CD14-positive monocyte (primary cell): ENCODE results near the gene CD44. TPM values are rescaled to one million over a fixed set of nuclear protein-coding genes. Genes with fewer than 3 reads are reported as not detected.

ENCODE experiments used
- DNase-seq, 3 donors: peaks; one replicate each; pipeline ENCODE4 v3.0.0-alpha.2; 2011 to 2022
- H2AFZ ChIP-seq: 2 replicates; pipeline ENCODE4 v1.6.0; 2012; ENCODE audit warnings: mild to moderate bottlenecking, low read depth, low read length, inconsistent platforms; ENCODE audit not compliant: insufficient read depth, poor library complexity, severe bottlenecking
- H3K27ac ChIP-seq, 2 donors: 1 replicate in 1 of 2; 2 replicates in 1 of 2; pipeline ENCODE4 v1.5.1; 2012 to 2013; ENCODE audit warnings: low read length in 2 of 2, control low read depth in 1 of 2, inconsistent platforms in 1 of 2, low read depth in 1 of 2, mild to moderate bottlenecking in 1 of 2
- H3K27me3 ChIP-seq, 2 donors: one replicate each; pipeline versions ENCODE4 v1.6.0 to v1.6.1; 2011 to 2013; ENCODE audit warnings: low read length in 2 of 2; ENCODE audit not compliant: control insufficient read depth in 2 of 2, insufficient read depth in 2 of 2
- H3K36me3 ChIP-seq, 2 donors: replicated peaks in 1 of 2; 1 replicate in 1 of 2; 2 replicates in 1 of 2; pipeline versions ENCODE4 v1.5.1 to v1.6.1; 2012 to 2013; ENCODE audit warnings: low read length in 2 of 2, control low read depth in 1 of 2, inconsistent platforms in 1 of 2, mild to moderate bottlenecking in 1 of 2; ENCODE audit not compliant: insufficient read depth in 2 of 2, control insufficient read depth in 1 of 2
- H3K4me1 ChIP-seq, 2 donors: 1 replicate in 1 of 2; 2 replicates in 1 of 2; pipeline versions ENCODE4 v1.5.1 to v1.6.1; 2012 to 2013; ENCODE audit warnings: low read length in 2 of 2, control low read depth in 1 of 2, inconsistent platforms in 1 of 2, mild to moderate bottlenecking in 1 of 2, moderate library complexity in 1 of 2; ENCODE audit not compliant: insufficient read depth in 2 of 2, control insufficient read depth in 1 of 2
- H3K4me2 ChIP-seq: replicated peaks from 2 replicates; pipeline ENCODE3; 2012; ENCODE audit warnings: low read length, moderate library complexity, mild to moderate bottlenecking; ENCODE audit not compliant: poor library complexity, severe bottlenecking; ENCODE audit errors: extremely low read depth
- H3K4me3 ChIP-seq, 3 experiments: fragments of 200-600 bp in 1 of 3; sonication (generic) in 1 of 3; replicated peaks in 1 of 3; 1 replicate in 2 of 3; 2 replicates in 1 of 3; pipeline ENCODE4 v1.5.1; 2011 to 2013; ENCODE audit warnings: low read length in 3 of 3, mild to moderate bottlenecking in 3 of 3, control low read depth in 2 of 3, low read depth in 2 of 3, inconsistent platforms in 1 of 3, moderate library complexity in 1 of 3
- H3K79me2 ChIP-seq: 2 replicates; pipeline ENCODE4 v1.6.0; 2012; ENCODE audit warnings: mild to moderate bottlenecking, control low read depth, inconsistent platforms, low read length, moderate library complexity; ENCODE audit not compliant: insufficient read depth
- H3K9ac ChIP-seq: 2 replicates; pipeline ENCODE4 v1.6.0; 2017; ENCODE audit warnings: low read length, mild to moderate bottlenecking; ENCODE audit not compliant: insufficient read depth, poor library complexity, severe bottlenecking
- H3K9me3 ChIP-seq, 2 donors: replicated peaks in 1 of 2; 1 replicate in 1 of 2; 2 replicates in 1 of 2; pipeline versions ENCODE4 v1.5.1 to v1.6.1; 2012 to 2013; ENCODE audit warnings: low read length in 2 of 2, control low read depth in 1 of 2; ENCODE audit not compliant: control insufficient read depth in 1 of 2, insufficient read depth in 1 of 2
- H4K20me1 ChIP-seq: 2 replicates; pipeline ENCODE4 v1.6.0; 2012; ENCODE audit warnings: mild to moderate bottlenecking, low read length, control low read depth, moderate library complexity; ENCODE audit not compliant: insufficient read depth
- H3K27ac Mint-ChIP-seq, 7 donors: one replicate each; pipeline ENCODE4 v1.8.0; 2020; ENCODE audit warnings: mild to moderate bottlenecking in 7 of 7, mixed read lengths in 7 of 7, moderate library complexity in 6 of 7, inconsistent platforms in 2 of 7
- H3K27me3 Mint-ChIP-seq, 3 donors: one replicate each; pipeline ENCODE4 v1.8.0; 2021 to 2022; ENCODE audit warnings: low read depth in 3 of 3, mild to moderate bottlenecking in 3 of 3, mixed read lengths in 3 of 3, moderate library complexity in 3 of 3, inconsistent platforms in 1 of 3
- H3K36me3 Mint-ChIP-seq, 2 donors: one replicate each; pipeline ENCODE4 v1.8.0; 2020; ENCODE audit warnings: mixed read lengths in 2 of 2, inconsistent platforms in 1 of 2, mild to moderate bottlenecking in 1 of 2
- H3K4me1 Mint-ChIP-seq: one replicate; pipeline ENCODE4 v1.8.0; 2020; ENCODE audit warnings: mild to moderate bottlenecking, mixed read lengths
- H3K4me3 Mint-ChIP-seq, 2 donors: one replicate each; pipeline ENCODE4 v1.8.0; 2020; ENCODE audit warnings: mild to moderate bottlenecking in 2 of 2, mixed read lengths in 2 of 2, moderate library complexity in 1 of 2
- H3K9me3 Mint-ChIP-seq, 7 donors: one replicate each; pipeline ENCODE4 v1.8.0; 2020 to 2022; ENCODE audit warnings: mixed read lengths in 7 of 7, mild to moderate bottlenecking in 6 of 7, moderate library complexity in 6 of 7, inconsistent platforms in 2 of 7
- WGBS: methylation state at CpG from one replicate; pipeline ENCODE4 v1.1.5; 2013; ENCODE audit warnings: missing lambda C conversion rate; ENCODE audit not compliant: insufficient coverage; 5-methylcytosine and 5-hydroxymethylcytosine counted together
- intact Hi-C, 2 donors: fragments of 100-400 bp; cut with micrococcal nuclease; formaldehyde crosslinking; loops; one replicate each; pipeline versions ENCODE4 v1.15.0 to v1.15.1; 2023
- polyA plus RNA-seq, 3 donors: library from polyadenylated mRNA; depleted of rRNA in 1 of 3; unstranded in 2 of 3; stranded (reverse) in 1 of 3; fragments of 300-500 nt in 2 of 3; fragments of >200 nt in 1 of 3; fragmentation: Illumina TruSeq in 2 of 3; gene quantifications; 1 replicate in 2 of 3; 2 replicates in 1 of 3; pipeline ENCODE4 v1.2.3, GENCODE V29; 2012 to 2021
- TF ChIP-seq, protein P1 (sequence below): fragments of 200-600 bp; IDR thresholded peaks from one replicate; pipeline ENCODE4 v1.8.0; 2022; ENCODE audit warnings: antibody characterized with exemption, mild to moderate bottlenecking

CD44 gene
- polyA plus RNA-seq, 3 donors: 415 to 866 (median 531) TPM

DNA sequence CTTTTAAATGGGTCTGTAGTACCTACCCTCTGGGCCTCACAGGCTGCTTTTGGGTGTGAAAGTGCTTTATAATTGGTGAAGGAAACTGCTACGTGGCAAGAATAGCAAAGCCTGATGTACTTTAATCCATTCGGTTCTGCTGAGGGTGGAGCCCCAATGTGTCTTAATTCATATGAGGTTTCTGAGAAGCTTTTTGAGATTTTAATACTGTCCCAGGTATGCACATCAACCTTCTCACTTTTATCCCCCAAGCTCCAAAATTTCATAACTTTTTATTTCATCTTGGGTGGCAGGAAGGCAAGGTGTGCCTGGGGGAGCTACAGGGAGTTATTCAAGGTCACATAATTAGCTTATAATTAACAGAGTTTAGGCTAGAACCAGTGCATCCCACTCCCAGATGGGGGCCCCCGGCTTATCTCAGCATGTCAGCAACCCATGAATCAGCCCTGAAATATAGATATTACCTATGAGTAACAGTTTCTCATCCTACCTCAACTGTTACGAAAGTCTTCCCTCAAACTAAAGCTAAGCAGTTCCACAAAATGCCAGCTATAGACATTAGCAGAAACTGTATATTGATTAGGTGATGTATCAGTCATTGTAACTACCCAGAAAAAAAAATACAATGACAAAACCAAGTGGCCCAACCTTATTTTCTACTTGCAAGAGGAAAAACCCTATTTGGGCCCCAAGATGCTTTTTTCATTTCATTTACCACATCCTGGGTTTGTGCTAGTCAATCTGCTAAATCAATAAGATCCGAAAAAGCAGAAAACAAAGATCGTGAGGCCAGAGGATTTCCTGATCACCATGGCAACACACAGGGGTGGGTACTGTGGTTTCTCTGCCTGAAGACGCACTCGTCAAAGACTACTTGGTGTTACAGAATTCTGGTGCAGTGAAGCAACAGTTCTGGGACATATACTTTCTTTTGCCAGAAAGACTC, 26.7 kb downstream of the CD44 start:
- peaks cover 100% of the 10 kb centered on the region for H3K79me2 ChIP-seq
- WGBS: 13% methylated on average over 4 of the region's 8 CpGs
- H3K4me2 ChIP-seq: peak overlapping the region; percentile 51
- H3K4me1 Mint-ChIP-seq: peaks cover 94% of the 10 kb centered on the region
- H3K9me3 Mint-ChIP-seq: no peaks in the 10 kb centered on the region
- H3K27me3 Mint-ChIP-seq: no peaks in the 10 kb centered on the region
- TF ChIP-seq, protein P1, sequence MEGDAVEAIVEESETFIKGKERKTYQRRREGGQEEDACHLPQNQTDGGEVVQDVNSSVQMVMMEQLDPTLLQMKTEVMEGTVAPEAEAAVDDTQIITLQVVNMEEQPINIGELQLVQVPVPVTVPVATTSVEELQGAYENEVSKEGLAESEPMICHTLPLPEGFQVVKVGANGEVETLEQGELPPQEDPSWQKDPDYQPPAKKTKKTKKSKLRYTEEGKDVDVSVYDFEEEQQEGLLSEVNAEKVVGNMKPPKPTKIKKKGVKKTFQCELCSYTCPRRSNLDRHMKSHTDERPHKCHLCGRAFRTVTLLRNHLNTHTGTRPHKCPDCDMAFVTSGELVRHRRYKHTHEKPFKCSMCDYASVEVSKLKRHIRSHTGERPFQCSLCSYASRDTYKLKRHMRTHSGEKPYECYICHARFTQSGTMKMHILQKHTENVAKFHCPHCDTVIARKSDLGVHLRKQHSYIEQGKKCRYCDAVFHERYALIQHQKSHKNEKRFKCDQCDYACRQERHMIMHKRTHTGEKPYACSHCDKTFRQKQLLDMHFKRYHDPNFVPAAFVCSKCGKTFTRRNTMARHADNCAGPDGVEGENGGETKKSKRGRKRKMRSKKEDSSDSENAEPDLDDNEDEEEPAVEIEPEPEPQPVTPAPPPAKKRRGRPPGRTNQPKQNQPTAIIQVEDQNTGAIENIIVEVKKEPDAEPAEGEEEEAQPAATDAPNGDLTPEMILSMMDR: no peak
- no peak overlapping the region for H2AFZ ChIP-seq
- H3K36me3 ChIP-seq: peaks cover 4 to 44% of the 10 kb centered on the region in 2 donors
- peak overlapping the region; percentile 94 to 98 (median 96) for H3K27ac Mint-ChIP-seq
- H3K4me3 Mint-ChIP-seq: peak overlapping the region; percentile 41 to 78
- peak overlapping the region; percentile 78 to 96 for H3K27ac ChIP-seq
- intact Hi-C loops: loop anchor here in 1 of 2 donors (10.0 kb wide), 1 partner anchor 49 kb away; no protein-coding TSS in a partner anchor
- H4K20me1 ChIP-seq: peaks cover 100% of the 10 kb centered on the region
- H3K36me3 Mint-ChIP-seq: peaks cover 56 to 63% of the 10 kb centered on the region in 2 donors
- H3K9ac ChIP-seq: peak overlapping the region; percentile 41
- H3K4me1 ChIP-seq: peaks cover 96 to 99% of the 10 kb centered on the region in 2 donors
- H3K9me3 ChIP-seq: no peaks in the 10 kb centered on the region
- peak overlapping the region in 2 of 3 experiments; percentile 11 to 56 for H3K4me3 ChIP-seq
- peak; percentile 72 to 81 (median 75) for DNase-seq
- no peaks in the 10 kb centered on the region for H3K27me3 ChIP-seq
